Epithelial cell of esophagus (primary cell): ENCODE measurements around the gene PLEKHO2.

ENCODE experiments used
- DNase-seq: peaks from one replicate; pipeline ENCODE4 v3.0.0; 2010; ENCODE audit warnings: low read depth
- H3K4me3 ChIP-seq: 2 replicates; pipeline ENCODE4 v1.5.1; 2011; ENCODE audit warnings: mild to moderate bottlenecking, low read length, control low read depth
- CTCF ChIP-seq: IDR thresholded peaks from 2 replicates; pipeline ENCODE4 v1.5.1; 2011; ENCODE audit warnings: low read depth, mild to moderate bottlenecking, low read length, control low read depth, inconsistent platforms; ENCODE audit not compliant: insufficient read depth; ENCODE audit errors: missing control alignments

Gene PLEKHO2

GRCh38 chr15:64836023-64836536 lies 5.6 kb upstream of the PLEKHO2 start:
- no peak for TF ChIP-seq CTCF
- no peak for DNase-seq
- no peak overlapping the region for H3K4me3 ChIP-seq

- TF ChIP-seq CTCF, result no peak
- no peak for DNase-seq
- no peak overlapping the region for H3K4me3 ChIP-seq
Observed at GRCh38 chr15:64837502-64837901, 4.2 kb upstream of the PLEKHO2 start.

- no peak for TF ChIP-seq CTCF
- no peak for DNase-seq
- peak overlapping the region; percentile 55 for H3K4me3 ChIP-seq
Observed at GRCh38 chr15:64841060-64841343, 713 bp upstream of the PLEKHO2 start.

GRCh38 chr15:64842096-64842939 lies 603 bp downstream of the PLEKHO2 start:
- H3K4me3 ChIP-seq, result peak overlapping the region; percentile 81
- no peak for TF ChIP-seq CTCF
- peak; percentile 29 for DNase-seq

- TF ChIP-seq CTCF, result no peak
- DNase-seq, result no peak
- peak overlapping the region; percentile 81 for H3K4me3 ChIP-seq
Observed at GRCh38 chr15:64842986-64843561, 1.4 kb downstream of the PLEKHO2 start.

- no peak overlapping the region for H3K4me3 ChIP-seq
- TF ChIP-seq CTCF, result no peak
- no peak for DNase-seq
Observed at GRCh38 chr15:64843991-64844390, 2.3 kb downstream of the PLEKHO2 start.

GRCh38 chr15:64844576-64845145 lies 2.9 kb downstream of the PLEKHO2 start:
- no peak for DNase-seq
- H3K4me3 ChIP-seq, result no peak overlapping the region
- no peak for TF ChIP-seq CTCF
